Esophagus muscularis mucosa (tissue), 4 donors: ENCODE measurements around the gene NCOR1. TPM values are rescaled to one million over a fixed set of nuclear protein-coding genes. Genes with fewer than 3 reads are reported as not detected.
"Not testable (repeated sequence)": the region's sequence is repeated elsewhere in the genome, so short reads cannot be mapped to it uniquely, and the experiment has no call there.

Source experiments
- DNase-seq: peaks from one replicate; pipeline ENCODE4 v3.0.0-alpha.2; 2017; ENCODE audit errors: extremely low spot score
- H3K27ac ChIP-seq, 4 donors: fragments of 200-600 bp; sonication (generic); replicated peaks in 1 of 4; 1 replicate in 3 of 4; 2 replicates in 1 of 4; pipeline ENCODE4 v1.5.1; 2016 to 2019; ENCODE audit warnings: mild to moderate bottlenecking in 1 of 4
- H3K27me3 ChIP-seq, 4 donors: fragments of 200-600 bp; sonication (generic); one replicate each; pipeline versions ENCODE4 v1.5.1 to v1.6.0; 2016 to 2019
- H3K36me3 ChIP-seq, 4 donors: fragments of 200-600 bp; sonication (generic); one replicate each; pipeline ENCODE4 v1.5.1; 2016 to 2019
- H3K4me1 ChIP-seq, 4 donors: fragments of 200-600 bp; sonication (generic); one replicate each; pipeline ENCODE4 v1.5.1; 2016 to 2019
- H3K4me3 ChIP-seq, 4 donors: fragments of 200-600 bp; sonication (generic); 1 replicate in 2 of 4; 2 replicates in 2 of 4; pipeline ENCODE4 v1.5.1; 2016 to 2019; ENCODE audit warnings: mild to moderate bottlenecking in 4 of 4, moderate library complexity in 1 of 4
- H3K9me3 ChIP-seq, 4 donors: fragments of 200-600 bp; sonication (generic); 1 replicate in 3 of 4; 2 replicates in 1 of 4; pipeline ENCODE4 v1.5.1; 2016 to 2019
- CTCF ChIP-seq, 3 experiments: fragments of 200-600 bp in 2 of 3; fragments of 450-650 bp in 1 of 3; sonication (generic) in 2 of 3; IDR thresholded peaks; one replicate each; pipeline ENCODE4 v1.5.1; 2017 to 2019; ENCODE audit warnings: antibody characterized with exemption in 3 of 3, mild to moderate bottlenecking in 2 of 3, moderate library complexity in 1 of 3
- EP300 ChIP-seq: sonication (generic); formaldehyde crosslinking; IDR thresholded peaks from one replicate; pipeline ENCODE4 v1.6.1; 2017; ENCODE audit warnings: antibody characterized with exemption
- POLR2A ChIP-seq: fragments of 450-650 bp; IDR thresholded peaks from one replicate; pipeline ENCODE4 v1.6.1; 2017; ENCODE audit warnings: antibody characterized with exemption, moderate library complexity, mild to moderate bottlenecking, low read depth
- POLR2AphosphoS5 ChIP-seq, 2 donors: sonication (generic); formaldehyde crosslinking; IDR thresholded peaks; one replicate each; pipeline ENCODE4 v1.6.1; 2017; ENCODE audit warnings: antibody characterized with exemption in 2 of 2
- WGBS: methylation state at CpG from one replicate; pipeline ENCODE4 v1.1.5; 2018; 5-methylcytosine and 5-hydroxymethylcytosine counted together
- intact Hi-C: fragments of 100-400 bp; cut with DNase I; formaldehyde crosslinking; loops from one replicate; pipeline ENCODE4 v1.15.1; 2023
- total RNA-seq, 4 donors: library from RNA; depleted of rRNA; stranded (reverse); fragments of >200 nt; gene quantifications; one replicate each; pipeline versions ENCODE4 v1.1.0 to v1.2.1, GENCODE V29; 2016

The NCOR1 gene
- total RNA-seq, 4 donors from 2014 or later: 100 to 123 (median 109) TPM

GRCh38 chr17:16120937-16121336, 94.4 kb downstream of the NCOR1 start:
- Histone ChIP-seq H3K27ac (no peak overlapping the region), H3K4me1 (peaks cover 0 to 5% (median 1%) of the 10 kb centered on the region in 4 donors), H3K9me3 (no peaks in the 10 kb centered on the region), H3K27me3 (no peaks in the 10 kb centered on the region), H3K4me3 (no peak overlapping the region), H3K36me3 (peaks cover 21 to 87% (median 61%) of the 10 kb centered on the region in 4 donors)
- WGBS: 97% methylated on average over 11 of the region's 11 CpGs
- TF ChIP-seq POLR2AphosphoS5 (IDR thresholded peaks at IDR 0.05) (no peak), POLR2A (no peak), CTCF (IDR thresholded peaks at IDR 0.05) (no peak), EP300 (no peak)
- no peak for DNase-seq
- intact Hi-C loops: no loop called here

- no peak for TF ChIP-seq POLR2A
- TF ChIP-seq CTCF (IDR thresholded peaks at IDR 0.05): no peak
- TF ChIP-seq EP300: no peak
- TF ChIP-seq POLR2AphosphoS5 (IDR thresholded peaks at IDR 0.05): no peak
- H3K9me3 ChIP-seq: peaks cover 0 to 4% (median 0%) of the 10 kb centered on the region in 4 donors
- 99% methylated on average over 2 of the region's 2 CpGs for WGBS
- intact Hi-C loops: no loop called here
- H3K4me3 ChIP-seq: no peak overlapping the region
- H3K36me3 ChIP-seq: peaks cover 26 to 96% (median 75%) of the 10 kb centered on the region in 4 donors
- H3K4me1 ChIP-seq: peaks cover 0 to 5% (median 0%) of the 10 kb centered on the region in 4 donors
- H3K27ac ChIP-seq: no peak overlapping the region
- no peaks in the 10 kb centered on the region for H3K27me3 ChIP-seq
- DNase-seq: no peak
Observed at GRCh38 chr17:16117149-16117548, 98.2 kb downstream of the NCOR1 start.

- WGBS: 96% methylated on average over 3 of the region's 3 CpGs
- H3K27me3 ChIP-seq, H3K27ac ChIP-seq, DNase-seq, H3K9me3 ChIP-seq, H3K4me3 ChIP-seq, H3K4me1 ChIP-seq, intact Hi-C loops: not testable (repeated sequence)
- H3K36me3 ChIP-seq: peaks cover 23 to 90% (median 64%) of the 10 kb centered on the region in 4 donors
Observed at GRCh38 chr17:16115077-16115698, 100.1 kb downstream of the NCOR1 start.

GRCh38 chr17:16108871-16109270, 106.5 kb downstream of the NCOR1 start:
- no peak for TF ChIP-seq EP300
- TF ChIP-seq CTCF (IDR thresholded peaks at IDR 0.05): no peak
- no peak for TF ChIP-seq POLR2AphosphoS5 (IDR thresholded peaks at IDR 0.05)
- no peak for TF ChIP-seq POLR2A
- intact Hi-C loops: no loop called here
- Histone ChIP-seq H3K27me3 (no peaks in the 10 kb centered on the region), H3K4me3 (no peak overlapping the region), H3K9me3 (no peaks in the 10 kb centered on the region), H3K4me1 (peaks cover 0 to 5% (median 2%) of the 10 kb centered on the region in 4 donors), H3K36me3 (peaks cover 0 to 62% (median 33%) of the 10 kb centered on the region in 4 donors), H3K27ac (no peak overlapping the region)
- 96% methylated on average over 4 of the region's 4 CpGs for WGBS
- no peak for DNase-seq

GRCh38 chr17:16108386-16108785, 106.9 kb downstream of the NCOR1 start:
- no peak for TF ChIP-seq POLR2AphosphoS5 (IDR thresholded peaks at IDR 0.05)
- no peak for TF ChIP-seq CTCF (IDR thresholded peaks at IDR 0.05)
- TF ChIP-seq POLR2A: no peak
- no peak for TF ChIP-seq EP300
- peaks cover 0 to 62% (median 33%) of the 10 kb centered on the region in 4 donors for H3K36me3 ChIP-seq
- DNase-seq: no peak
- H3K27ac ChIP-seq: no peak overlapping the region
- no peaks in the 10 kb centered on the region for H3K9me3 ChIP-seq
- peaks cover 0 to 5% (median 2%) of the 10 kb centered on the region in 4 donors for H3K4me1 ChIP-seq
- no peak overlapping the region for H3K4me3 ChIP-seq
- intact Hi-C loops: no loop called here
- no peaks in the 10 kb centered on the region for H3K27me3 ChIP-seq
- 98% methylated on average over 1 of the region's 1 CpG for WGBS
